Endothelial cell of umbilical vein (primary cell): Measurements from ENCODE around the gene PLEKHG5. TPM values are rescaled to one million over a fixed set of nuclear protein-coding genes. Genes with fewer than 3 reads are reported as not detected.

Experiments used
- BruUV-seq: library from RNA; stranded (reverse); fragments of 400-500 nt; replicated peaks from 2 replicates; lab custom pipeline; 2021; lab: Mats Ljungman, UMichigan
- CTCF ChIA-PET: fragments of 300-600, 350-600 bp; sonication (Branson Sonifier 250); formaldehyde crosslinking; loops from one replicate; lab custom pipeline; 2021; ENCODE audit warnings: antibody characterized with exemption, inconsistent platforms; lab: Charles Lee
- POLR2A ChIA-PET: fragments of 300-600, 350-600 bp; sonication (Branson Sonifier 250); formaldehyde crosslinking; loops from one replicate; lab custom pipeline; 2021; ENCODE audit warnings: antibody characterized with exemption, inconsistent platforms; lab: Charles Lee
- DNase-seq: peaks from one replicate; pipeline ENCODE4 v3.0.0-alpha.2; 2011; ENCODE audit warnings: low read depth, low spot score
- FAIRE-seq: peaks from 2 replicates; lab custom pipeline; 2011; peaks lifted over from hg19 to GRCh38; lab: Jason Lieb, UNC
- H2AFZ ChIP-seq: 2 replicates; pipeline ENCODE4 v1.6.0; 2012; ENCODE audit warnings: low read depth, low read length, control low read depth, inconsistent platforms
- H3K27ac ChIP-seq: 2 replicates; pipeline ENCODE4 v1.5.1; 2011; ENCODE audit warnings: low read depth, mild to moderate bottlenecking, control low read depth, low read length, moderate library complexity; ENCODE audit not compliant: insufficient read depth
- H3K27me3 ChIP-seq, 2 experiments: 2 replicates each; pipeline versions ENCODE4 v1.6.0 to v1.6.1; 2011; ENCODE audit warnings: low read length in 2 of 2, mixed read lengths in 1 of 2; ENCODE audit not compliant: control insufficient read depth in 2 of 2, insufficient read depth in 2 of 2
- H3K36me3 ChIP-seq, 2 experiments: 2 replicates in 1 of 2; 3 replicates in 1 of 2; pipeline ENCODE4 v1.5.1; 2011; ENCODE audit warnings: low read length in 2 of 2, mild to moderate bottlenecking in 1 of 2, moderate library complexity in 1 of 2; ENCODE audit not compliant: control insufficient read depth in 2 of 2, insufficient read depth in 2 of 2; ENCODE audit errors: extremely low read depth in 1 of 2
- H3K4me1 ChIP-seq: 3 replicates; pipeline ENCODE4 v1.5.1; 2011; ENCODE audit warnings: mild to moderate bottlenecking, low read length; ENCODE audit not compliant: control insufficient read depth, insufficient read depth; ENCODE audit errors: extremely low read depth
- H3K4me2 ChIP-seq: 2 replicates; pipeline ENCODE4 v1.6.1; 2011; ENCODE audit warnings: low read length, control low read depth, mixed read lengths; ENCODE audit not compliant: insufficient read depth
- H3K4me3 ChIP-seq, 3 experiments: fragments of 200-600 bp in 1 of 3; sonication (generic), shearing (Covaris generic) in 1 of 3; replicated peaks in 1 of 3; 2 replicates each; pipeline ENCODE4 v1.5.1; 2011 to 2016; ENCODE audit warnings: control low read depth in 3 of 3, low read length in 3 of 3, mild to moderate bottlenecking in 2 of 3, inconsistent platforms in 1 of 3, low read depth in 1 of 3, moderate library complexity in 1 of 3; ENCODE audit not compliant: insufficient read depth in 1 of 3
- H3K79me2 ChIP-seq: 2 replicates; pipeline ENCODE4 v1.6.0; 2012; ENCODE audit warnings: low read length, inconsistent platforms; ENCODE audit not compliant: control insufficient read depth, insufficient read depth
- H3K9ac ChIP-seq: replicated peaks from 2 replicates; pipeline ENCODE3; 2011; ENCODE audit warnings: low read length, control low read depth; ENCODE audit not compliant: insufficient read depth; ENCODE audit errors: extremely low read depth
- H3K9me1 ChIP-seq: replicated peaks from 3 replicates; pipeline ENCODE4 v1.6.0; 2011; ENCODE audit warnings: mild to moderate bottlenecking, low read length; ENCODE audit not compliant: control insufficient read depth, insufficient read depth; ENCODE audit errors: extremely low read depth
- H3K9me3 ChIP-seq: replicated peaks from 2 replicates; pipeline ENCODE4 v1.5.1; 2012; ENCODE audit warnings: low read length, inconsistent platforms; ENCODE audit not compliant: control insufficient read depth, insufficient read depth
- H4K20me1 ChIP-seq: replicated peaks from 2 replicates; pipeline ENCODE3; 2011; ENCODE audit warnings: mild to moderate bottlenecking, low read length; ENCODE audit not compliant: control insufficient read depth, insufficient read depth; ENCODE audit errors: extremely low read depth
- CTCF ChIP-seq, 2 donors: IDR thresholded peaks; 1 replicate in 1 of 2; 2 replicates in 1 of 2; pipeline ENCODE4 v1.5.1; 2011; ENCODE audit warnings: low read length in 2 of 2, mild to moderate bottlenecking in 2 of 2, moderate library complexity in 2 of 2, control low read depth in 1 of 2, inconsistent platforms in 1 of 2, low read depth in 1 of 2; ENCODE audit not compliant: insufficient read depth in 1 of 2; ENCODE audit errors: extremely low read depth in 1 of 2
- EZH2 ChIP-seq: IDR thresholded peaks from 2 replicates; pipeline ENCODE4 v1.6.1; 2012; ENCODE audit warnings: borderline replicate concordance, low read depth, mild to moderate bottlenecking, moderate library complexity, low read length, inconsistent platforms; ENCODE audit not compliant: severe bottlenecking
- FOS ChIP-seq: IDR thresholded peaks from 2 replicates; pipeline ENCODE4 v1.6.1; 2011; ENCODE audit warnings: mild to moderate bottlenecking, low read length, moderate library complexity, borderline replicate concordance; ENCODE audit not compliant: insufficient read depth
- GATA2 ChIP-seq: IDR thresholded peaks from 2 replicates; pipeline ENCODE4 v1.7.0; 2011; ENCODE audit warnings: low read depth, mild to moderate bottlenecking, moderate library complexity, mixed read lengths, low read length; ENCODE audit not compliant: insufficient read length, insufficient read depth
- JUN ChIP-seq: IDR thresholded peaks from 2 replicates; pipeline ENCODE4 v1.6.1; 2011; ENCODE audit warnings: borderline replicate concordance, low read depth; ENCODE audit not compliant: insufficient read length, insufficient read depth
- MAX ChIP-seq: IDR thresholded peaks from 2 replicates; pipeline ENCODE4 v1.6.1; 2011; ENCODE audit not compliant: insufficient read depth, insufficient read length
- MYC ChIP-seq: IDR thresholded peaks from one replicate; pipeline ENCODE4 v1.6.1; 2011; ENCODE audit warnings: mild to moderate bottlenecking, low read depth, low read length
- POLR2A ChIP-seq: IDR thresholded peaks from 2 replicates; pipeline ENCODE4 v1.6.1; 2012; ENCODE audit warnings: low read depth, mild to moderate bottlenecking, control low read depth, low read length
- POLR2AphosphoS5 ChIP-seq: IDR thresholded peaks from 2 replicates; pipeline ENCODE4 v1.6.1; 2012; ENCODE audit warnings: low read depth, mild to moderate bottlenecking, control low read depth, low read length, moderate library complexity; ENCODE audit not compliant: insufficient read depth
- dilution Hi-C: fragments of 300-500 bp; cut with MboI; formaldehyde crosslinking; loops from one replicate; pipeline ENCODE4 v1.15.0; 2019; ENCODE audit warnings: low sequenced_read_pairs; ENCODE audit not compliant: extremely low pct_ligation_motif_present
- intact Hi-C: fragments of 100-400 bp; cut with micrococcal nuclease; formaldehyde crosslinking; loops from one replicate; pipeline ENCODE4 v1.10.0; 2022
- polyA plus RNA-seq, 4 experiments: library from polyadenylated mRNA; depleted of rRNA in 3 of 4; stranded (reverse) in 3 of 4; unstranded in 1 of 4; fragments of >200 nt; gene quantifications; 2 replicates each; pipeline versions ENCODE4 v1.2.1 to v1.2.3, GENCODE V29; 2011 to 2012; ENCODE audit warnings: missing spikeins in 1 of 4
- total RNA-seq: library from RNA; stranded (reverse); gene quantifications from 2 replicates; pipeline ENCODE4 v1.2.3, GENCODE V29; 2021

Gene PLEKHG5
- total and polyA plus RNA-seq, 2 donors (not counting 3 experiments of a cell fraction or from before 2014, with no cell fraction given), result 30.6 to 56.9 TPM

- no TSS peak for BruUV-seq
- no peak overlapping the region for H3K4me2 ChIP-seq
- no peaks in the 10 kb centered on the region for H3K9me1 ChIP-seq
- dilution Hi-C loops (no loop called here), intact Hi-C loops (no loop called here)
- no peaks in the 10 kb centered on the region for H3K9me3 ChIP-seq
- no peak for FAIRE-seq
- peaks cover 0 to under 1% of the 10 kb centered on the region in 2 experiments for H3K27me3 ChIP-seq
- no peak for DNase-seq
- TF ChIP-seq FOS, result no peak
- no peak for TF ChIP-seq POLR2AphosphoS5
- no peak for TF ChIP-seq MYC
- TF ChIP-seq JUN, result no peak
- TF ChIP-seq CTCF (IDR thresholded peaks at IDR 0.05; ENCODE audit: extremely low read depth in 1 of 2, insufficient read depth in 1 of 2, low read depth in 1 of 2, low read length in 2 of 2), result no peak
- no peak for TF ChIP-seq MAX
- no peak for TF ChIP-seq GATA2
- no peak for TF ChIP-seq POLR2A
- no peak for TF ChIP-seq EZH2
- H3K27ac ChIP-seq, result no peak overlapping the region
- H3K36me3 ChIP-seq, result peaks cover 9 to 15% of the 10 kb centered on the region in 2 experiments
- H4K20me1 ChIP-seq, result no peaks in the 10 kb centered on the region
- H3K79me2 ChIP-seq, result no peaks in the 10 kb centered on the region
- no peak overlapping the region for H3K9ac ChIP-seq
- POLR2A ChIA-PET, result no interaction called here
- CTCF ChIA-PET, result interaction anchor here (1.0 to 1.2 kb wide), 3 partner anchors 21 to 217 kb away, joined by 3 to 4 read pairs (median 3); no protein-coding TSS in a partner anchor
- no peak overlapping the region for H3K4me3 ChIP-seq
- no peaks in the 10 kb centered on the region for H3K4me1 ChIP-seq
- H2AFZ ChIP-seq, result no peak overlapping the region
Measured at GRCh38 chr1:6461538-6462411, 29.7 kb downstream of the PLEKHG5 start.
